GM10248 (cell line): ENCODE measurements around the gene FASN.

Source experiments
- CTCF ChIA-PET: fragments of 300-600 bp; sonication (Branson Sonifier 250); formaldehyde crosslinking; extraction: SDS; loops from one replicate; lab custom pipeline; 2021; ENCODE audit warnings: antibody characterized with exemption; lab: Yijun Ruan, JAX
- POLR2A ChIA-PET: fragments of 350-650 bp; sonication (Branson Sonifier 250); formaldehyde crosslinking; extraction: SDS; loops from one replicate; lab custom pipeline; 2020; ENCODE audit warnings: antibody characterized with exemption; lab: Yijun Ruan, JAX
- DNase-seq: peaks from one replicate; pipeline ENCODE4 v3.0.0; 2012; ENCODE audit errors: extremely low spot score
- CTCF ChIP-seq: IDR thresholded peaks from 2 replicates; pipeline ENCODE4 v1.5.1; 2012; ENCODE audit warnings: mild to moderate bottlenecking, low read depth; ENCODE audit errors: extremely low read depth, missing control alignments, control extremely low read depth

Gene FASN

DNA sequence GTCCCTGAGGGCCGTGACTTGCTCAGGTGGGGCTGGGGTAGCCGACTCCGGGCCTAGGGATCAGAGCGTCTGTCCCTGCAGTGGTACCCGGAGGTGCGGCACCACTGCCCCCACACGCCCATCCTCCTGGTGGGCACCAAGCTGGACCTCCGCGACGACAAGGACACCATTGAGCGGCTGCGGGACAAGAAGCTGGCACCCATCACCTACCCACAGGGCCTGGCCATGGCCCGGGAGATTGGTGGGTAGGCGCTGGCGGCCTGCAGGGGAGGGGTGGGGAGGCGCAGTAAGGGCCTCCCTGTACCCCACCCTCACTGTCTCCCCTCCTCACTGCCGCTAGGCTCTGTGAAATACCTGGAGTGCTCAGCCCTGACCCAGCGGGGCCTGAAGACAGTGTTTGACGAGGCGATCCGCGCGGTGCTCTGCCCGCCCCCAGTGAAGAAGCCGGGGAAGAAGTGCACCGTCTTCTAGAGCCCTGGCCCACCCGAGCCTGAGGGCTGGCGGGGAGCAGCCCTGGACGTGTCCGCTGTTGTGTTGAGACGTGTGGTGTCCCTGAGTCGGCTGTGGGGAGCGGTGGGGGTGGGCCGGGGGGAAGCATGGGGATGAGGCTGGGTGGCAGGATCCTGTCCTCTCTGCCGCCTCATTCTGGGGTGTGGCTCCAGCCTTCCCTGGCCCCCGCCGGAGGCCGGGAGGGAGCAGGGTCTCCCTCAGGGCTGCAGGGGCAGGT, 64.5 kb downstream of the FASN start:
- DNase-seq: no peak
- TF ChIP-seq CTCF: no peak
- CTCF ChIA-PET: interaction anchor here (1.1 to 1.6 kb wide), 2 partner anchors 10 to 121 kb away, joined by 3 to 4 read pairs; partner anchors contain the start of gene LRRC45
- POLR2A ChIA-PET: no interaction called here

- ChIA-PET CTCF (interaction anchor here (1.1 to 4.4 kb wide), 4 partner anchors 9 to 122 kb away, joined by 3 to 87 read pairs (median 12); partner anchors contain the start of gene LRRC45), POLR2A (no interaction called here)
- DNase-seq: peak; percentile 67
- TF ChIP-seq CTCF: no peak
These were observed 66.0 kb downstream of the FASN start for GRCh38 chr17:82031885-82032627.

- TF ChIP-seq CTCF: no peak
- ChIA-PET CTCF (interaction anchor here (1.2 to 9.3 kb wide), 10 partner anchors 8 to 261 kb away, joined by 3 to 87 read pairs (median 6); partner anchors contain the start of genes CENPX, DCXR and SLC16A3), POLR2A (interaction anchor here (0.5 kb wide), 1 partner anchor 105 kb away, joined by 3 read pairs; no protein-coding TSS in a partner anchor)
- peak; percentile 68 for DNase-seq
These were observed 66.6 kb downstream of the FASN start, which contains the start of gene RAC3 for GRCh38 chr17:82031303-82031884. TSS of gene RAC3 (plus strand) at chr17:82031678. CDS start at chr17:82031762, 84 bp downstream.

DNA sequence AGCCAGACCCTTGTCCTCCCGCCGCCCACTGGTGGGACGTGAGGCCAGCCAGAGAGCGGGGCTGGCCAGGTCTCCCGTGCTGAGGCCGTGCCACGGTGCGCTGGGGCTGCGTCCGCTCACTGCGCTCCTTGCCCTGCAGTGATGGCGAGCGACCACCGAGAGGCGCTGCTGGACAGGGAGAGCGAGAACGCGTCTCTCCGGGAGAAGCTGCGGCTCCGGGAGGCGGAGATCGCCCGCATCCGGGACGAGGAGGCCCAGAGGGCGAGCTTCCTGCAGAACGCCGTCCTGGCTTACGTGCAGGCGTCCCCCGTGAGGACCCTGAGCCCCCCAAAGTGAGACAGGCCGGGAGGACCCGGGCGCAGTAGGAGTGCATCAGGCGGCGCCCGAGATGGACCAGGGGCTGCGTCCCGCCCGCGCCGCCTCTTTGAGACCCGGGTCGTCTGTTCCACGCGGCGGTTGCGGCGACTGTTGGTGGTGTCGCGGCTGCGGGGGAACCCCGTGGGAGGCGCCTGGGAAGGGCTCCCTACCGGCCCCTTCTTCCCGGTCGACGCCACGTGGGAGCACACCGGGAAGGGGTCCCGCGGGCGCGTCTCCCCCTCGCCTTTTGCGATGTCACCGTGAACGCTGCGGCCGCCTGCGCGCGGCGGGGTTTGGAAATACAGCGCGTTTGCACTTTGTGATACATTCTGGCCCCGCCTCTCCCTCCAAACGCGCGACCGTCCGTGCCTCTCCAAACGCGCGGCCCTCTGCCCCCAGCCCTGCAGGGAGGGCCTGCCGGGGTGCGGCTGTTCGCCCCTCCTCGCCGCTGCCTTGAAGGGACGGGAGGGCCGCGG, 67.3 kb downstream of the FASN start:
- POLR2A ChIA-PET: interaction anchor here (0.5 to 0.6 kb wide), 2 partner anchors 105 to 202 kb away, joined by 3 to 4 read pairs; no protein-coding TSS in a partner anchor
- peak; percentile 86 for DNase-seq
- CTCF ChIA-PET: interaction anchor here (0.6 to 9.3 kb wide), 51 partner anchors 9 to 523 kb away, joined by 3 to 87 read pairs (median 4); partner anchors contain the start of genes CENPX, DCXR, FASN and GPS1
- TF ChIP-seq CTCF: peak; percentile 96

GRCh38 chr17:82029990-82030469, 68.0 kb downstream of the FASN start:
- ChIA-PET POLR2A (no interaction called here), CTCF (interaction anchor here (0.9 to 9.3 kb wide), 39 partner anchors 10 to 524 kb away, joined by 3 to 87 read pairs (median 5); partner anchors contain the start of genes DCXR, GPS1, OGFOD3 and PYCR1)
- TF ChIP-seq CTCF: no peak
- DNase-seq: no peak
